ENCODE results near the gene DCUN1D1. TPM values are rescaled to one million over a fixed set of nuclear protein-coding genes. Genes with fewer than 3 reads are reported as not detected.

DCUN1D1 gene
- total and polyA plus RNA-seq, 10 of the 15 experiments (the other 5 are each of a cell fraction or from before 2014, with no cell fraction given): 19.8 to 47.4 (median 30.8) TPM

GRCh38 chr3:182999767-183000166, 19.4 kb upstream of the DCUN1D1 start (continued):
- no peak for TF ChIP-seq ZNF592 (IDR thresholded peaks at IDR 0.05)
- no peak for TF ChIP-seq HDAC2 (IDR thresholded peaks at IDR 0.05)
- no peak for TF ChIP-seq ATF7 (IDR thresholded peaks at IDR 0.05; ENCODE audit: low read depth)
- no peak for TF ChIP-seq CUX1 (IDR thresholded peaks at IDR 0.05; ENCODE audit: insufficient replicate concordance, low read depth, low read length)
- TF ChIP-seq EP300 (IDR thresholded peaks at IDR 0.05; ENCODE audit: borderline replicate concordance in 1 of 2, control insufficient read depth in 1 of 2, low read depth in 2 of 2, low read length in 2 of 2): no peak
- TF ChIP-seq NR2F1 (conservative IDR thresholded peaks at IDR 0.05): no peak
